DMS153 (cell line): ENCODE results near the gene APCS.

Experiments used
- DNase-seq: peaks from one replicate; lab custom pipeline; 2025; lab: John Stamatoyannopoulos, UW

Gene APCS, protein sequence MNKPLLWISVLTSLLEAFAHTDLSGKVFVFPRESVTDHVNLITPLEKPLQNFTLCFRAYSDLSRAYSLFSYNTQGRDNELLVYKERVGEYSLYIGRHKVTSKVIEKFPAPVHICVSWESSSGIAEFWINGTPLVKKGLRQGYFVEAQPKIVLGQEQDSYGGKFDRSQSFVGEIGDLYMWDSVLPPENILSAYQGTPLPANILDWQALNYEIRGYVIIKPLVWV

DNA sequence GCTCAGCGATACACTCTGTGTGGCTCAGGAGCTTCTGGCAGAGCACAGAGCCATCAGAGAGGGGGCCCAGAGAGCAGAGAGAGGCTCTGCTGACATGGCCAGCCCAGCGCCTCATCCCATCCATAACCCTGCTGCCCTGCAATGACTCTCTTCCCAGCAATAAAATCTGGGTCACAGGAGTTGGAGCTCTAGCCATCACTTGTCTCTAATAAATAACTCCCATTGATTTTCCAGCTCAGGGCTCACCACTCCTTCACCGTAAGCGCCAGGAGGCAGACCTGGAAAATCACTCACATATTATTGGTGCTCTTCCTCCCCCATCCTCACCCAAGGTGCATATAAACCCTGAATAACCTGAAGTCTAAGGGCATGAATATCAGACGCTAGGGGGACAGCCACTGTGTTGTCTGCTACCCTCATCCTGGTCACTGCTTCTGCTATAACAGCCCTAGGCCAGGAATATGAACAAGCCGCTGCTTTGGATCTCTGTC, at the start of gene APCS:
TSS of gene APCS (plus strand) at position 366 of the 491 bp plus-strand sequence. CDS start at position 462, 96 bp downstream.
- no peak for DNase-seq

DNA sequence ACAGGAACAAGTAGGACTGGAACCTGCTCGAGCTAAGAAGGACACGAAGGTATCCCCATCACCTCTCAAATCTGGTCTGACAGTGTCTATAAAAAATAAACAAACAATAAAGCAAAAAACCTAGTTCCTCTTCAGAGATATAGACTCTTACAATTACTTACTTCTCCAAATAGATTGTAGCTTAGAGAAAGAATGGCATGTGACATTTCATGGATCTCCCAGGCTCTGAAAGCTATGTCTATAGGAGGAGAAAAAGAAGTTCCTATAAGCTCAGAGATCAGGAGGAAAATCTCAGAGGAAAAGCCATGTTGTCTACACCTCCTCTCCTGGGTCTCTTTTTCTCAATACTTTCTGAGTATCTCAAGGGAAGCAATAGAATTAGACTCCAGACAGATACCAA, 39.5 kb upstream of the APCS start:
- no peak for DNase-seq

DNA sequence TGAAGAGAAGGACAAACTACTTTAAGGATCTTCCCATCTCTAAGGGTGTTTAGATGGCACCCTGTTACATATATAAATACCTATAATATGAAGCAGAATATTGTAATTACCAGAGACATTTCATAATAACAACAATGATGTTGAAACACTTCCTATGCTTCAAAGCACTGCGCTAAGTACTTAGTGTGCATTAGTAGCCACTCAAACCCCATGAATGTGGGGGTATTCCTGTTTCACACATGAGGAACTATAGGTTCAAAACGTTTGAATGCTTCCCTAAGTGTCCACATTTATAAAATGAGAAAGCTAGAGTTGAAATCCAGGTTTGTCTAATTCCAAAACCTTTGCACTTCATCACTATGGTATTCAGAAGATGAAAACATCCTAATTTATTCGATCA, 33.4 kb upstream of the APCS start:
- no peak for DNase-seq

DNA sequence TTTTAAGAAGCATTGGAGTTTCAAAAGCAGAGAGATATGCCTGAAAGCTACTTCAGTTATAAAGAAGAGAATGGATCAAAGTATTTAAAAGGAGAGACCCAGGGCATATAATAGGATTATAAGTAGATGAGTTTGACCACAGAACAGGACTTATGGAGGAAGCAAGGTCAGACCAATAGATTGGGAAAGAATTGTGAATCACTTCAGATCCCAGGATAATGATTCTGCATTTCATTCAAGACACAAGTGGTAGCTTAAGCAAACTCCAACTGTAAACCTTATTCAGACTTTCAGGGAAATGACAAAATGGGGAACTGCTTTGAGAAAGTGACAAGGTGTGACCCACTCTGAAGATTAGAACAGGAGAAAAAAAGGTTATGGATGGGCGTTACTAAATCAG, 32.9 kb upstream of the APCS start:
- DNase-seq, result no peak

DNA sequence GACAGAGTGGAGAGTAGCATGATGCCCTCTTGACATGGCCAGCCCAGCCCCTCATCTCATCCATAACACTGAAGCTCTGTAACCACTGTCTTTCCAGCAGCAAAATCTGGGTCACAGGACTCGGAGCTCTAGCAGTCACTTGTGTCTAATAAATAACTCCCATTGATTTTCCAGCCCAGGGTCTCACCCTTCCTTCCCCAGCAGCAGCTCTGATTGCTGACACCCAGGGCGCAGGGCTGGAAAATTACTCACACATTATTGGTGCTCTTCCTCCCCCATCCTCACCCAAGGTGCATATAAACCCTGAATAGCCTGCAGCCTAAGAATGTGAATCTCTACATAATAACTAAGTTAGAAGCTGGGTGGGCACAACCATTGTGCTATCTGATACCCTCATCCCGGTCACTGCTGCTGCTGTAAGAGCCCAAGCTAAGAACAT, 30.7 kb upstream of the APCS start:
- DNase-seq, result no peak

DNA sequence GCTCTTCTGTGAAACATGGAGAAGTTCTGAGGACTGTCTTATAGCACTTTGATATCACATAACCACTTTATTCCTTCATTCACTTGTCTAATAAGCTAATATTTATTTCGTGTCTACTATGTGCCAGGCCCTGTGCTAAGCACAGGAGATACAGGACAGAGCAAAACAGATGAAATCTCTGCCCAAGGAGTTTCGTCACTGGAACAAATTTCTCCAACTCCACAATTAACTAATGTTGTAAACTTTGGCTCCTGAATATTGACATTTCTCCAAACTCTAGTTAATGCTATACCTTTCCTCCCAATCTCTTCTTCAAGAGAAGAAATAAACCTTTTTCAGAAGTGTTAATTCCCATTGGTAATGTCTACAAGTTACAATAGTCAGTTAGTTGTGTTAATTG, 27.0 kb upstream of the APCS start:
- DNase-seq, result no peak

DNA sequence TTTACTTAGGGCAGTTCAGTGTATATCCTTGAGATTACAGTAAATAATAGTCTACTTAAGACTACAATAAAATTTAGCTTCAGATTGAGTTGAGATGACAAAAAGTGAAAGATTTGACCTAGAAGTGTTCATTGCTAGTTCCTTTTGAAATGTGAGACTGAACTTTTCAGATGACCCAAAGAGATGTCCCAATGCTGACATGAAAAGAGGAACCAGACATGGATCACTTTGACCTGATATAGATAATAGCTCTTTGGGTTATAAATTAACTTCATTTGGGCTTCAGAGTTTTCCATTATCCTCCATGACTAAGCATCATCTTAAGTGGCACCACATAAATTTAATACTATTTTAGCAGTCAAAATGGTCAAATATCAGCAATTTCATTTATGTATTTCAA, 26.1 kb upstream of the APCS start:
- no peak for DNase-seq

DNA sequence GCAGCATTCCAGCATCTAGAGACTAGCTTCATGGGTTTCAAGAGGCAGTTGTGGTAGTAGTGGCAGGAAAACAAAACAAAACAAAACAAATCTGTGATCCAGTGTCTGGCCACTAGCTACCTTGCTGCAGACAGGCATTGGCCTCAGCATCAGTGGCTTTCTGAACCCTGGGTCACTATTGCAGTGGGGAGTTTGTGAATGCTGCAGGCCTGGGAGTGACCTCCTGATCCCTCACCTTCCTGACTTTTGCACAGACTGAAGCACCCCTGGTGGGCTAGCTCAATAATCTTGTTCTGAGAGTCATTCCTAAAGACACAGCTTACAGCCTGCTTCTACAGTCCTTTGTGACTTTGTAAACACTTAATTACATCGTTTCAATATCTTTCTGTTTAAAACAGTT, 24.9 kb upstream of the APCS start:
- no peak for DNase-seq

DNA sequence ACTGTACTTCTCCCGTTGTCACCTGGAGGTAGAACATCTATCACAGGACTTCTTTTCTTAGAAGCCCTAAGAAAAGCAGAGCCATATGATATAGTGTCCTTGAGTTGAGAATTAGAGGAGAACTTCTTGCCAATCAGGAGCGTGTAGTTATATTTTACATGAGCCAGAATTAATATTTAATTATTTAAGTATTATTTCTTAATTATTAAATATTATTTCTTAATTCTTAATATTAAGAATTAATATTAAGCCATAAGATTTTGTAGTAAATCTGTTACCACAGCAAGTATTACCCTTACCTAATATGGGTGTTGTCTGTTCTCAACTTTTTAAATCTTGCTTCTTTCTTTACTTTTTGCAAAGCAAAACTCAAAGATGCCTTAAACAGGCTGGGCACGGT, 10.2 kb upstream of the APCS start:
- DNase-seq, result no peak

DNA sequence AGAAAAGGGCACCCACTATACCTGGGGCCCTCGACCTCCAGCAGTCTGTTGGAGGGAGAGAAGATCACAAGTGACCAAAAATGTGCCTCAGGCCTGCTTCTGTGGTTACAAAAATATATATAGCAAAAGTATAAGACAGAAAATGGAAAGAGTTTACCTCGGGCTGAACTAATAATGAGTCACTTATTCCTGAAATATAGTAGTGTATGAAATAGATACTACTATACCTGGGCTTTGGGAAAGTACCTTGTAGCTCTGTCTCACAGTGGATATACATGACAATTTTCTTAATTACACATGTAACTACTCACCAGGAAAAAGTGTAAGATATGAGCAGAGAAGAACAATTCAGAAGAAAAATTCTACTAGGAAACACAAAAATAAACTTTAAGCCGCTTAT, 7.3 kb upstream of the APCS start:
- no peak for DNase-seq

DNA sequence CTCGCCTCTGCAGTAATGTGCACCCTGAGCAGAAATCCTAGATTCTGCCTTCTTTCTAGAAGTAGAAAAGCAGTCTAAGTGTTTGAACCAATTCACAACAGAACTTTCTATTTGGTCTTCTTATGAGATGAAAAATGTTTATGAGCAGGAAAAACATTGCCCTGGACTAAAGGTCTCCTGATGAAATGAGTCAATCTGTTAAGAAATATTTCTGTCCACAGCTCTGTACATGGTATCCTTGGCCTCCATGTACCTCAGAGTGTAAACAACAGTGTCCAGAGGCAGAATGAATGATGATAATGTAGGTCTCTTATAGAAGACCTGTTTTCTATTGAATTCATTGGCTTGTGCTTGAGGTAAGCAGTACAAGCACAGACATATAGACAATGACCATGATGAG, 6.2 kb upstream of the APCS start:
- no peak for DNase-seq

DNA sequence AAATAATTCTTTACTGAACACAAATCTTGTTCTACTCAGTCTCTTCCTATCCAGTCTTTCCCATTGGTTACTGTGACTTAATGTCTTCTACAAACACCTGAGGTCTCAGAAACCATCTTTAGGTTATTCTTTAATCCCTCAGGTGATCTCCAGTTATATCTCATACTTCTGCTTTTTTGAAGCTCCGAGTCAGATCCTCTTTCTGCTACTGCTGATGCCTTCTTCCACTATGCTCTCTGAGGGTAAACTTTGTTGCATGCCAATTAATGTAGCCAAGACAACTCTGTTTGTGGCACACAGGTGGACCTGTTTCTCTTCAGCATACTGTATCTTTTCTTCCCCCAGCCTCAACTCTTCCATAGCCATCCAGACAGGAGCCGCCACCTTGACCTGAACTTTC, 3.1 kb upstream of the APCS start:
- DNase-seq, result no peak

DNA sequence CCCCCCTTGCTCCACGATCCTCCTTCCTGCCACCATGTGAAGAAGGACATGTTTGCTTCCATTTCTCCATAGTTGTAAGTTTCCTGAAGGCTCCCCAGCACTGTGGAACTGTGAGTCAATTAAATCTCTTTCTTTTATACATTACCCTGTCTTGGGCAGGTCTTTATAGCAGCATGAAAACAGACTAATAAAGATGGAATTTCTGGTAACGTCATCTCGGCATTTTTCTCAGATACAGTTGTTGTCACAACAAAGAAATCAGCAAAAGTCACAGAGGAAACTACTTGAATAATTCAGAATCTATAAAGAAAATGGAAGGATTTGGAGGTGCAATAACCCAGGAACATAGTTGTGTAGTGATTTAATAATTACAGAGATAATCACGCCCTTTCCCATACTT, 4.4 kb downstream of the APCS start:
- no peak for DNase-seq

DNA sequence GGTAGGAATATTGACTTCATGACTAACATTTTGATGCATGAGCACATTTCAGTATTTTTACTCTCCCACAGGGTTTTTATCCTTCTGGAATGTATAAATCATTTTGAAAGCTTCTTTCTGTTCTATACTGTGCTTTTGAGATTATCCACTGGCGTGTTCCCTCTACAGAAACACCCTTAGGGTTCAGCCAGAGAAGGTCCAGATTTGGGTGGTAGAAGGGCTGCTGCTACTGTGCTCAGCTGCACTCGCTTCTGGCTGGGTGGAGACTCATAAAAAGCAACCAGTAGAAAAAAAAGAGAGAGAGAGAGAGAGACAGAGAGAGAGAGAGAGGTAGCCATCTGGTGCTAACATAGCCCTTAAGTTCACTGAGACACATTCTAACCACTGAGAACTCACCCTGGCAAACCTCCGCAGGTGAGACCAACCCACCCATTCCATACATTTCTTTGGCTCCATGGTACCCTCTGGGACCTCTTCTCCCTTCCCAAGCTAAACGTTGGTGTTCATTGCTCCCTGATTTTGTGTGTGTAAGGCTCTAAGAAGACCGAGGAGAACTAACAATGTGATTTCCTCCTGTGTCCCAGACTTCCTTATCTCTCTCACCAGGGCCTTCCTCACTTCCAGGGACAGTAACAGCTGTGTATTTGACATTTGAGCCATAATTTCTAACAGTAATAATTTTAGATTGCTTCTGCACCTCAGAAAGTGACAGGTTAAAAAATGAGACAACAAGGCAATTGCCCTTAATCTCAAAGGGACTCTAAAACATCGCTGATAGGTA, 7.2 kb downstream of the APCS start:
- no peak for DNase-seq

DNA sequence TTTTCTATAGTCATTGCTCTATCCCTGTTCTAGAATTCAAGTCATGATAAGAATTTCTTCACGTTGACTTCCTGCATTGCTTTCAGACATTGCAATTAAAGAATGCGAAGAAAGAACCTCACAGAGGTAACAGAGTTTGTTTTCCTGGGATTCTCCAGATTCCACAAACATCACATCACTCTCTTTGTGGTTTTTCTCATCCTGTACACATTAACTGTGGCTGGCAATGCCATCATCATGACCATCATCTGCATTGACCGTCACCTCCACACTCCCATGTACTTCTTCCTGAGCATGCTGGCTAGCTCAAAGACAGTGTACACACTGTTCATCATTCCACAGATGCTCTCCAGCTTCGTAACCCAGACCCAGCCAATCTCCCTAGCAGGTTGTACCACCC, 10.6 kb downstream of the APCS start:
- no peak for DNase-seq

DNA sequence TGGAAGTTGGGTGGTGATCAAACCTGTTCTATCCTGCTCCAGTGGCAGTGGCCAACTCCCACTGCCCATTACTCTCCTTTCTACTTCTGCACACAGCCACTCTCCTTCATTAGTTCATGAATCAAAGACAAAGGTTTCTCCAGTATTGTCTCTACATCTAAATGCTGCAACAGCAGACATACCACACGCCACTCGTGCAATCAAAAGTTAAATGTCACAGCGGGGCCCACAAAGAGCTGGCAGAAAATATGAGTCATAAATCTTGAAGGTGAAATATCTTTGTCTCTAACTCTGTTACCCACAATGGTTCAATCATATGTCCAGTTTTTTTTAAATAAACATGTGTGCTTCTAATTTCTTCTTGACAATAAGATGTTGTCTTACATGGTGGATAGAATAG, 13.3 kb downstream of the APCS start:
- no peak for DNase-seq

DNA sequence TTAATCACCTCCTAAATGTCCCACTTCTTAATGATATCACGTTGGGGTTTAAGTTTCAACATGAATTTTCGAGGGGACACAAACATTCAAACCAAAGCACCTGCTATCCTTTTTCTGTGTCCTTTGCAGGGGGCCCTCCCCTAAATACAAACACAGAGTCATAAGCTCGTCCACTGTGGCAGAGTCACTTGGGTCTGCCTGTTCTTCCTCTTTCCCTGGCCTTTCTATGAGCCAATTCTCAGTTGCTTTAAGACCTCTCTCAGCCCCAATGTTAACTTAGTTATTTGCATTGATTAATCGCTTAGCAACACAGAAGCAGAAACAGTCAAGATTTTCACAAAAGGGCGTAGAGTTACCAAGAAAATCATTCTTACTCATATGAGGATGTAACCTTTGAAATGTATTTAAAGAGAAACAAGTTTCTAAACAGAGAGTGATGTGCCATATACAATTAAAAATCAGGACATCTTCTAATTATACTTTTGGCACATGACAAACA, 14.9 kb downstream of the APCS start:
- no peak for DNase-seq

DNA sequence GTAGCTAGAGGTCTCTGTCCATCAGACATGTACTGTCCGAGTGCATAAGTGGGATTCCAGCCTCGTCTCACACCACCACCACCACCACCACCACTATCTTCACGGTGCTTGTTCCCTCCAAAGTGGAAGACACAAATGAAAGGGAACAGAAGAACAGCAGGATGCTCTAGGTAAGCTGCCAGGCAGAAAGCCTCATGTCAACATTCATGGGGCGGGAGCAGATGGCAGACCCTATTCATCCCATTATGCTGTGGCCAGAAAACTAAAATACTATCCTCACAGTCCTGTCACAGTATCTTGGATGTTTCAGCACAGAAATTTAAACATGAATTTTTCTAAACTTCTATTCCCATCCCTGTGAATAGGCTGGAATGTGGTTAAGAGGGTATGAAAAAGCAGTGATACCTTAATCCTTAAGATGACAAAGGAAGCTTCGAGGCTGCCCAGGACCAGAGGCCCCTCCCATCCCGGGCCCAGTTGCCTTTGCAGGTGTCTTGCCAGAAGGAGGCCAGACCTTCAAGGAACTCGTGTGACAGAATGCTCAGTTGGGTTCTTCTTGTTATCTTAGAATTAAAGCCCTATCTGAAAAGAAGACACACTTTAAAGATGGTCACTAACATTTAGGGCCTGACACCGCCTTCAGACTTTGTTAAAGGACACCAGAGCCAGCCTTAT, 24.7 kb downstream of the APCS start:
- no peak for DNase-seq

DNA sequence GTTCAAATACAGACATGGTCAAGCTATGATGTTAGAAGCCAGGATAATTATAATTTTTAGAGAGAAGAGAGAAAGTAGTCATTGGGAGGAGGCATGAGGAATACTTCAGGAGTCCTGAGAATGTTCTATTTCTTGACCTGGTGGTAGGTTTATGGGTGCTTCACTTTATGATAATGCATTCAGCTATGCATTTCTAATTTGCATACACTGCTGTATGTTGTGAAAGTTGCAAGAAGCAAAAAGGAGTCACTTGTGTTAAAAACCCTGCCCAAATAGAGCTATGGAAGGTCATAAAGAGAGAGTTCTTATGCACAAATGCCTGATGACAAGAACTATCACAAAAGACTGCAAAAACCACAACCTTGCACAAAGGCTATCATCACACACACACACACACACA, 45.3 kb downstream of the APCS start:
- no peak for DNase-seq
